OCI-LY1 (cell line): ENCODE results near the gene PDLIM5.

Source experiments
- H2AFZ ChIP-seq: fragments of 200-600 bp; sonication (generic), shearing (Covaris generic); 2 replicates; pipeline ENCODE4 v1.6.0; 2014; ENCODE audit warnings: antibody characterized with exemption, mild to moderate bottlenecking, low read length
- H3F3A ChIP-seq: fragments of 200-600 bp; sonication (generic), shearing (Covaris generic); 2 replicates; pipeline ENCODE4 v1.6.0; 2014; ENCODE audit warnings: mild to moderate bottlenecking, antibody characterized with exemption, low read length, moderate library complexity; ENCODE audit not compliant: insufficient read depth
- H3K27ac ChIP-seq: fragments of 200-600 bp; sonication (generic); 2 replicates; pipeline ENCODE4 v1.5.1; 2014; ENCODE audit warnings: low read length, mixed run types, mild to moderate bottlenecking, low read depth; ENCODE audit not compliant: poor library complexity, severe bottlenecking
- H3K27me3 ChIP-seq: fragments of 200-600 bp; sonication (generic); 2 replicates; pipeline ENCODE4 v1.6.0; 2014; ENCODE audit warnings: antibody characterized with exemption, mild to moderate bottlenecking, low read length, moderate library complexity; ENCODE audit not compliant: insufficient read depth
- H3K36me3 ChIP-seq: fragments of 200-600 bp; sonication (generic); 2 replicates; pipeline ENCODE4 v1.6.1; 2014; ENCODE audit warnings: mild to moderate bottlenecking, antibody characterized with exemption, low read length, moderate library complexity, mixed read lengths; ENCODE audit not compliant: insufficient read depth
- H3K4me1 ChIP-seq: fragments of 200-600 bp; sonication (generic); 2 replicates; pipeline ENCODE4 v1.5.1; 2014; ENCODE audit warnings: mild to moderate bottlenecking, low read length, moderate library complexity; ENCODE audit not compliant: insufficient read depth, severe bottlenecking
- H3K4me2 ChIP-seq: fragments of 200-600 bp; sonication (generic), shearing (Covaris generic); 2 replicates; pipeline ENCODE4 v1.6.1; 2014; ENCODE audit warnings: low read length
- H3K4me3 ChIP-seq: fragments of 200-600 bp; sonication (generic); 2 replicates; pipeline ENCODE4 v1.5.1; 2014; ENCODE audit warnings: low read length, low read depth, mild to moderate bottlenecking, mixed read lengths; ENCODE audit not compliant: poor library complexity, severe bottlenecking
- H3K79me2 ChIP-seq: fragments of 200-600 bp; shearing (Covaris generic); 2 replicates; pipeline ENCODE4 v1.6.1; 2016; ENCODE audit warnings: mixed run types, low read length, mixed read lengths; ENCODE audit not compliant: insufficient read depth
- H3K9ac ChIP-seq: fragments of 200-600 bp; sonication (generic), shearing (Covaris generic); 2 replicates; pipeline ENCODE4 v1.6.1; 2014; ENCODE audit warnings: mild to moderate bottlenecking, low read length, mixed read lengths
- H3K9me2 ChIP-seq: fragments of 200-600 bp; sonication (generic), shearing (Covaris generic); 2 replicates; pipeline ENCODE4 v1.6.1; 2014; ENCODE audit warnings: low read depth, mild to moderate bottlenecking, low read length, mixed read lengths
- H3K9me3 ChIP-seq: fragments of 200-600 bp; shearing (Covaris generic); 2 replicates; pipeline ENCODE4 v1.6.1; 2014; ENCODE audit warnings: low read length, mixed read lengths
- H4K20me1 ChIP-seq: fragments of 200-600 bp; sonication (generic), shearing (Covaris generic); 2 replicates; pipeline ENCODE4 v1.6.0; 2016; ENCODE audit warnings: mild to moderate bottlenecking, low read length; ENCODE audit not compliant: insufficient read depth
- EZH2 ChIP-seq: fragments of 200-600 bp; sonication (generic), shearing (Covaris generic); IDR thresholded peaks from 2 replicates; pipeline ENCODE4 v1.8.0; 2017; ENCODE audit warnings: borderline replicate concordance, mixed run types, mild to moderate bottlenecking, antibody characterized with exemption, low read length, moderate library complexity, mixed read lengths
- TF ChIP-seq, protein P1 (sequence below): fragments of 200-600 bp; sonication (generic), shearing (Covaris generic); IDR thresholded peaks from 2 replicates; pipeline ENCODE4 v1.5.1; 2017; ENCODE audit warnings: mild to moderate bottlenecking, antibody characterized with exemption, low read length, moderate library complexity, mixed read lengths

PDLIM5 gene

GRCh38 chr4:94613248-94613647 lies 161.5 kb downstream of the PDLIM5 start:
- Histone ChIP-seq H3K9me2 (no peaks in the 10 kb centered on the region), H3F3A (no peaks in the 10 kb centered on the region), H3K27me3 (no peaks in the 10 kb centered on the region), H3K79me2 (no peaks in the 10 kb centered on the region), H3K27ac (no peak overlapping the region), H4K20me1 (no peaks in the 10 kb centered on the region), H3K4me1 (no peaks in the 10 kb centered on the region), H3K9ac (no peak overlapping the region), H3K9me3 (no peaks in the 10 kb centered on the region), H3K4me2 (no peak overlapping the region), H3K4me3 (no peak overlapping the region), H2AFZ (no peak overlapping the region), H3K36me3 (no peaks in the 10 kb centered on the region)
- TF ChIP-seq EZH2 = no peak
- TF ChIP-seq, protein P1, sequence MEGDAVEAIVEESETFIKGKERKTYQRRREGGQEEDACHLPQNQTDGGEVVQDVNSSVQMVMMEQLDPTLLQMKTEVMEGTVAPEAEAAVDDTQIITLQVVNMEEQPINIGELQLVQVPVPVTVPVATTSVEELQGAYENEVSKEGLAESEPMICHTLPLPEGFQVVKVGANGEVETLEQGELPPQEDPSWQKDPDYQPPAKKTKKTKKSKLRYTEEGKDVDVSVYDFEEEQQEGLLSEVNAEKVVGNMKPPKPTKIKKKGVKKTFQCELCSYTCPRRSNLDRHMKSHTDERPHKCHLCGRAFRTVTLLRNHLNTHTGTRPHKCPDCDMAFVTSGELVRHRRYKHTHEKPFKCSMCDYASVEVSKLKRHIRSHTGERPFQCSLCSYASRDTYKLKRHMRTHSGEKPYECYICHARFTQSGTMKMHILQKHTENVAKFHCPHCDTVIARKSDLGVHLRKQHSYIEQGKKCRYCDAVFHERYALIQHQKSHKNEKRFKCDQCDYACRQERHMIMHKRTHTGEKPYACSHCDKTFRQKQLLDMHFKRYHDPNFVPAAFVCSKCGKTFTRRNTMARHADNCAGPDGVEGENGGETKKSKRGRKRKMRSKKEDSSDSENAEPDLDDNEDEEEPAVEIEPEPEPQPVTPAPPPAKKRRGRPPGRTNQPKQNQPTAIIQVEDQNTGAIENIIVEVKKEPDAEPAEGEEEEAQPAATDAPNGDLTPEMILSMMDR = no peak

DNA sequence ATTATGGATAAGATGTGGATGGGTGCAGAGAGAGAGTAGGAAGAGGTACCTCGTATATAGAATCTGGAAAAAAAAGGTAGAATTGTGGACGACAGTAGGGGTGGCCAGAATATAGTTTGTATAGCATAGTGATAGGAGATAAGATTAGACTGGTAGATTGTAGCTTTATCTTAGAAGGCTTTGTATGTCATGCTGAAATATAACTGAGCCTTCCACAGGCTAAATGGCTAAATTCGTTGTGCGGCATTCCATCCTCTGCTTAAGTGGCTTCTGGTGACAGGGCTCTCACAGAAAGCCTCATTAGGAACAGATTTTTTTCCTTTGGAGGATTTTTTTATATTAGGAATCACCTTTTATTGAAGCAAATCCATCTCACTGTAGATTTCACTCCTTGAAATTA lies 163.7 kb downstream of the PDLIM5 start:
- H3K9me3 ChIP-seq = no peaks in the 10 kb centered on the region
- H3F3A ChIP-seq = no peaks in the 10 kb centered on the region
- no peak overlapping the region for H3K4me2 ChIP-seq
- no peaks in the 10 kb centered on the region for H3K9me2 ChIP-seq
- H3K36me3 ChIP-seq = no peaks in the 10 kb centered on the region
- H3K27me3 ChIP-seq = no peaks in the 10 kb centered on the region
- H2AFZ ChIP-seq = no peak overlapping the region
- H3K79me2 ChIP-seq = no peaks in the 10 kb centered on the region
- H3K27ac ChIP-seq = no peak overlapping the region
- no peak overlapping the region for H3K9ac ChIP-seq
- no peaks in the 10 kb centered on the region for H4K20me1 ChIP-seq
- TF ChIP-seq, protein P1 = no peak
- no peak for TF ChIP-seq EZH2
- H3K4me1 ChIP-seq = no peaks in the 10 kb centered on the region
- H3K4me3 ChIP-seq = no peak overlapping the region

- Histone ChIP-seq H3K27me3 (no peaks in the 10 kb centered on the region), H3K79me2 (no peaks in the 10 kb centered on the region), H3K9ac (no peak overlapping the region), H3K36me3 (no peaks in the 10 kb centered on the region), H3F3A (no peaks in the 10 kb centered on the region), H3K4me1 (no peaks in the 10 kb centered on the region), H3K4me2 (no peak overlapping the region), H2AFZ (no peak overlapping the region), H3K9me2 (no peaks in the 10 kb centered on the region), H3K27ac (no peak overlapping the region), H4K20me1 (no peaks in the 10 kb centered on the region), H3K9me3 (no peaks in the 10 kb centered on the region), H3K4me3 (no peak overlapping the region)
- TF ChIP-seq EZH2 = no peak
- TF ChIP-seq, protein P1 = peak; percentile 75
Measured at GRCh38 chr4:94621491-94622080, 169.8 kb downstream of the PDLIM5 start.
